Right cardiac atrium (tissue), 5 donors: ENCODE results near the gene HOXB5. TPM values are rescaled to one million over a fixed set of nuclear protein-coding genes. Genes with fewer than 3 reads are reported as not detected.

Source experiments
- ATAC-seq, 2 donors: fragments of 200-7000 bp; cut with Tn5 transposase; one replicate each; pipeline versions ENCODE4 v1.8.0 to v1.9.1; 2020; ENCODE audit warnings: moderate library complexity in 2 of 2, mild to moderate bottlenecking in 1 of 2
- DNase-seq, 3 donors: peaks; one replicate each; pipeline ENCODE4 v3.0.0-alpha.2; 2020
- H3K27ac ChIP-seq: one replicate; pipeline ENCODE4 v1.5.1; 2013; ENCODE audit warnings: mild to moderate bottlenecking, low read length, control low read depth, moderate library complexity
- H3K27me3 ChIP-seq: one replicate; pipeline ENCODE4 v1.6.1; 2013; ENCODE audit not compliant: control insufficient read depth, insufficient read depth
- H3K4me1 ChIP-seq: one replicate; pipeline ENCODE4 v1.6.1; 2013; ENCODE audit warnings: low read length; ENCODE audit not compliant: control insufficient read depth, insufficient read depth
- H3K4me3 ChIP-seq: one replicate; pipeline ENCODE4 v1.5.1; 2013; ENCODE audit warnings: low read length, control low read depth
- H3K9me3 ChIP-seq: one replicate; pipeline ENCODE4 v1.6.1; 2013; ENCODE audit warnings: low read length; ENCODE audit not compliant: control insufficient read depth
- WGBS: extraction: QIAGEN DNeasy Blood & Tissue Kit; methylation state at CpG from one replicate; pipeline ENCODE4 v1.1.7; 2013; 5-methylcytosine and 5-hydroxymethylcytosine counted together
- intact Hi-C, 4 donors: fragments of 100-400 bp; cut with DNase I; formaldehyde crosslinking; loops; one replicate each; pipeline versions ENCODE4 v1.11.0 to v1.14.0; 2022 to 2023
- polyA plus RNA-seq: library from polyadenylated mRNA; stranded (reverse); fragments of 200-250 nt; gene quantifications from one replicate; pipeline ENCODE4 v1.2.3, GENCODE V29; 2013
- total RNA-seq, 4 donors: library from RNA; stranded (reverse); fragmentation: NEBNext Ultra II Directional; extraction: Animal tissue kit (Norgen Biotek cat#: 25700); gene quantifications; one replicate each; pipeline ENCODE4 v1.2.1, GENCODE V29; 2021
- donor health status: healthy with polysubstance abuse.
- donor health status: DM: no; HTN: yes; CAD: no.
- donor health status: DM: no; HTN: no; CAD: no.
- donor health status: DM: no; HTN: yes; CAD: no; lungs with severe emphysema.
- donor health status: DM: yes; HTN: yes; CAD: no.

Gene HOXB5
- total and polyA plus RNA-seq, 5 donors = 0.12 to 0.37 (median 0.14) TPM; not detected in 1

GRCh38 chr17:48553190-48553547 is 40.4 kb downstream of the HOXB5 start:
- no peak for DNase-seq
- intact Hi-C loops = no loop called here
- no peaks in the 10 kb centered on the region for H3K9me3 ChIP-seq
- H3K27ac ChIP-seq = peak overlapping the region; percentile 26
- WGBS = 60% methylated on average over 5 of the region's 5 CpGs
- H3K4me1 ChIP-seq = peaks cover 1% of the 10 kb centered on the region
- ATAC-seq = no peak
- H3K4me3 ChIP-seq = no peak overlapping the region
- no peaks in the 10 kb centered on the region for H3K27me3 ChIP-seq

DNA sequence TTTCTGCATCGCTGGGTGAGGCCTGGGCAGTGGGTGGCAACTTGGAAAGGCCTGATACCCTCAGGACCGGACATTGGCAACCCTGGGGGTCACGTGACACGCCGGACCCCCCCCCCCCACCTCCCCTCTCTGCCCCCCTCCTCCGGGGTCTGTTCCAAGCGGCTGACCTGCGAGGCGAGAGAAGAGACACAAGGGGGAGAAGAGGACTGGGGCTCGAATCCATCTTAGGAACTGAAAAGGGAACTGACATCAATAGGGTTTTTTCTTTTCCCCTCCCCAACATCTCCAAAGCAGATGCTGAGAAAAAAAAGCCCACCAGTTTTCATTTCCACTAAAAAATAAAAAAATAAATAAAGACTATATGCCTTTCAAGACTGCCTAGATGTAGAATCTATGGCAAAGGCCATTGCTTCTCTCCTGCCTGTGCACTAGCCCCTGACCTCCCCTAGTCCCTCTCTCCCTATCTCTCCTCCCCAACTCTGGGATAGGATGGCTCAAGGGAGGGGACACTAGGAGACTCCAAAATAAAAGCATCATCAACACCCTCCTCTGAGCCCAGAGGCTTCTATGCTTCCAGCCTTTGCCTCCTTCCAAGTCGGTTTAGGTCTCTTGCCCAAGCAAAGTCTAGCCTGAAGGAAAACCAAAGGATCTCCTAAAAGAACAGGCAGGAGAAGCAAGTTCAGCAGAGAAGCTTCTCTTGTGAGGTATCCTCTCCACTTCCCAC is 41.0 kb downstream of the HOXB5 start:
- Histone ChIP-seq H3K9me3 (no peaks in the 10 kb centered on the region), H3K4me3 (no peak overlapping the region), H3K27ac (peak overlapping the region; percentile 26), H3K4me1 (peaks cover 1% of the 10 kb centered on the region), H3K27me3 (no peaks in the 10 kb centered on the region)
- DNase-seq (no peak), ATAC-seq (peak; percentile 32 to 55)
- intact Hi-C loops = no loop called here
- WGBS = 33% methylated on average over 11 of the region's 11 CpGs

GRCh38 chr17:48551596-48552465 is 41.7 kb downstream of the HOXB5 start:
- peaks cover 1% of the 10 kb centered on the region for H3K4me1 ChIP-seq
- H3K27me3 ChIP-seq = no peaks in the 10 kb centered on the region
- WGBS = 64% methylated on average over 47 of the region's 47 CpGs
- H3K4me3 ChIP-seq = no peak overlapping the region
- no peak for ATAC-seq
- no peaks in the 10 kb centered on the region for H3K9me3 ChIP-seq
- H3K27ac ChIP-seq = no peak overlapping the region
- intact Hi-C loops = no loop called here
- DNase-seq = no peak

DNA sequence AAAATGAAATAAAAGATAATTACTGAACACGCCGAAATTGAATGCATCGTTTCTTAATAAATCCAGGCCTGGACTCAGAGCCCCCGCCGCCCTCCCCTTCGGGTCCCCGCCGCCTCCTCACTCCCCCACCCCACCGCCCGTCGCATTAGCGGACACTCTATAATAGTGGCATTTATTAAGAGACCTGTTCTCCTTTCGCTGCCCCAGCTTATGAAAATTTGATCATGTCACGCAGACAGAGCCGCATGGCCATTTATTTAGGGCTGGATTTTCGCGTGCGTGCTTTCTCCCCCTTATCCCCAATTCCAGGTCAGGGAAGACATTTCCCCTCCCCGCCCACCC is 42.4 kb downstream of the HOXB5 start:
- 65% methylated on average over 19 of the region's 19 CpGs for WGBS
- DNase-seq (no peak), ATAC-seq (no peak)
- H3K27ac ChIP-seq = no peak overlapping the region
- H3K27me3 ChIP-seq = no peaks in the 10 kb centered on the region
- intact Hi-C loops = no loop called here
- H3K4me3 ChIP-seq = no peak overlapping the region
- no peaks in the 10 kb centered on the region for H3K9me3 ChIP-seq
- H3K4me1 ChIP-seq = peaks cover 1% of the 10 kb centered on the region

DNA sequence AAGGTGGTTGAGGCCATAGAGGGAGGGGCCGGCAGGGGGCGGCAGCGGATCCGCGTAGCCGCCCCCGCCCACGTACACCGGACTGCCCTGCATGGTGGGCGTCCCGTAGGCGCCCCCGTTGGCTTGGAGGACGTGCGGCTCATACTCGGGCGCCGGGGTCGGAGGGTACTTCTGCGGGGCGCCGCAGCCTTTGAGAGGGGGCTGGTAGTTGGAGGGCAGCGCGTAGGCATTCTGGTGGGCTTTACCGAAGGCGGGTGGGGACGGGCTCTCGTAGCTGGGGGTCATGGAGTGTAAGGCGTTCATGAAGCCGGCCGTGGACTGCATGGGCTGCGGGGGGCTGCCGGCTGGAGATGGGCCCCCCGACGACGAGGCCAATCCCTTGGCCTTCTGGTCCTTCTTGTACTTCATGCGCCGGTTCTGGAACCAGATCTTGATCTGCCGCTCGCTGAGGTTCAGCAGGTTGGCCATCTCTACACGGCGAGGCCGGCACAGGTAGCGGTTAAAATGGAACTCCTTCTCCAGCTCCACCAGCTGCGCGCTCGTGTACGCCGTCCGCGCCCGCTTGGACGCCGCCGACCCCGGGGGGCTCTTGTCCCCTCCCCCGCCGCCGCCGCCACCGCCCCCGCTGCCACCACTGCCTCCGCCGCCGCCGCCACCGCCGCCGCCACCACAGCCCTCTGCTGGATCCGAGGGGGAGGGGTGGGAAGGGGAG is 42.9 kb downstream of the HOXB5 start:
- intact Hi-C loops = no loop called here
- peaks cover under 1% of the 10 kb centered on the region for H3K4me1 ChIP-seq
- no peak overlapping the region for H3K4me3 ChIP-seq
- no peaks in the 10 kb centered on the region for H3K9me3 ChIP-seq
- no peak overlapping the region for H3K27ac ChIP-seq
- no peak for ATAC-seq
- 58% methylated on average over 70 of the region's 70 CpGs for WGBS
- no peak for DNase-seq
- H3K27me3 ChIP-seq = no peaks in the 10 kb centered on the region

DNA sequence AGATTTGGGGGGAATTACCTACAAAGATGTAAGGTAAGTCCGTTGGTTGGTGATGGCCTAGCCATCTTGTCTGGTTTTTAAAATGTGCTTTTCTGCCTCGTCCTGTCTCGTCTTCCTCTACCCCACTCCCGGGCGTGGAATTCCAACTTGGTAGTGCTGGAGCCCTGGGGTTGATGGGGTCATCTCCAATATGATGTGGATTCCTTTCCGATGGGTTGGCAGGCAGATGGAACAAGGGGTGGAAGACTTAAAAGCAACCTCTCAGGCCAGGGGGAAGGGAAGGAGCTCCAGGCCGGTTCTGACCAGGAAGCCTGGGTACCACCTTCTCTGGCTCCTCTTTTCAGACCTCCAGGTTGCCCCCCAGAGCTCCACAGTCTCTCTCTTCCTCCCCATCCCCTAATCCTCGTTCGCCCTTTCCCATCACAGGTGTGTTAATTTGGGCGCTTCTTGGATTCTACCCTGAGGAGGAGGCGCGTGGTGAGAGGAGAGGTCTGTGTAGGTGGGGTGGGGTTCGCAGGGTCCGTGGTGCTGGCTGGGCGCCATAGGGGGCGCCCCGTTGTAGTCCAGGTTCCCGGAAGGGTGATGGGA is 43.6 kb downstream of the HOXB5 start:
- Histone ChIP-seq H3K27me3 (no peaks in the 10 kb centered on the region), H3K27ac (no peak overlapping the region), H3K4me1 (peaks cover 3% of the 10 kb centered on the region), H3K4me3 (no peak overlapping the region), H3K9me3 (no peaks in the 10 kb centered on the region)
- no peak for DNase-seq
- ATAC-seq = no peak
- 67% methylated on average over 18 of the region's 18 CpGs for WGBS
- intact Hi-C loops = no loop called here

GRCh38 chr17:48549281-48549630 is 44.3 kb downstream of the HOXB5 start:
- no peak overlapping the region for H3K27ac ChIP-seq
- H3K9me3 ChIP-seq = no peaks in the 10 kb centered on the region
- DNase-seq (no peak), ATAC-seq (no peak)
- no peak overlapping the region for H3K4me3 ChIP-seq
- H3K27me3 ChIP-seq = no peaks in the 10 kb centered on the region
- intact Hi-C loops = no loop called here
- H3K4me1 ChIP-seq = peaks cover 3% of the 10 kb centered on the region
- WGBS = 74% methylated on average over 3 of the region's 3 CpGs

- H3K4me3 ChIP-seq = no peak overlapping the region
- DNase-seq (no peak), ATAC-seq (no peak)
- H3K27ac ChIP-seq = peak overlapping the region; percentile 28
- H3K9me3 ChIP-seq = no peaks in the 10 kb centered on the region
- 56% methylated on average over 6 of the region's 6 CpGs for WGBS
- no peaks in the 10 kb centered on the region for H3K27me3 ChIP-seq
- H3K4me1 ChIP-seq = peaks cover 3% of the 10 kb centered on the region
- intact Hi-C loops = no loop called here
These were observed 44.9 kb downstream of the HOXB5 start for GRCh38 chr17:48548523-48549280.

DNA sequence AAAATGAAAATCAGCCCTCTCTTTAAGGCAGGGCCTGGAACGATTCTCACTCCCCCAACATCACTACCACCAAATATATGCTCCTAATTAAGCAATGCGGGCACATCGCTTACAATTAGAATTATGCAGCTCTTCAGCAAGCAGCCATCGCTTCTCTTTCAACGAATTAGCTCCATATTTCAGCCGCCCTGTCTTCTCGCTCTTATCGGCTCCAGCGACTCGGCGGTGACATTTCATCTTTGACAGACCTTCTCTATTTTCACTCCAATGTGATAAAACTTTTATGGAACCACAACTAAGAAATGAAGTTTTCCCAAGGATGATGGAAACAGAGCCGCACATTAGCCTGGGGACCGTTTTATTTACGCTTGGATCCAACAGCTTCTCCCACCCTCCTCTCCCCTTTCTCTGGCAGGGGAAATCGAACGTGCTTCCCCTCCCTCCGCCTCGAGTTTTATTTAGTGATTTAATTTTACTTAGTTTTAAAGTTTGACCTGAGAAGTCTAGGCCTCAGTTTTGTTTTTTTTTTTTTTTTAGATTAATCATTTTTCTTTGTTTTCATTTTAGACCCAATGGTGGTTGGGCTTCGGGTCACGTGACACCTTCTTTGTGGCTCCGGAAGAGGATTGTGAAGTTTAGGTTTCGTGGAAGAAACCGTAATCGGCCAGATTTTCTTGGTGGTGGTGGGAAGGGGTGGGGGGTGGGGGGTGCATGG is 45.6 kb downstream of the HOXB5 start:
- H3K27ac ChIP-seq = peak overlapping the region; percentile 75
- H3K27me3 ChIP-seq = no peaks in the 10 kb centered on the region
- DNase-seq (peak in 1 of 3 donors; percentile 75), ATAC-seq (no peak)
- WGBS = 31% methylated on average over 24 of the region's 24 CpGs
- H3K4me1 ChIP-seq = peaks cover 3% of the 10 kb centered on the region
- intact Hi-C loops = no loop called here
- peak overlapping the region; percentile 29 for H3K4me3 ChIP-seq
- H3K9me3 ChIP-seq = no peaks in the 10 kb centered on the region
